Stimulated activated CD4-positive, alpha-beta T cell treated with anti-CD3 and anti-CD28 coated beads, Interleukin-12 subunit alpha, Interleukin-12 subunit beta, amount 100 ng/mL, for 4 hours (primary cell): ENCODE measurements around the gene AFAP1.
A peak's percentile ranks its signal among the peaks of the same experiment; 100 is the strongest.

Experiments
- DNase-seq: peaks from one replicate; pipeline ENCODE4 v3.0.0-alpha.2; 2020

The AFAP1 gene

DNA sequence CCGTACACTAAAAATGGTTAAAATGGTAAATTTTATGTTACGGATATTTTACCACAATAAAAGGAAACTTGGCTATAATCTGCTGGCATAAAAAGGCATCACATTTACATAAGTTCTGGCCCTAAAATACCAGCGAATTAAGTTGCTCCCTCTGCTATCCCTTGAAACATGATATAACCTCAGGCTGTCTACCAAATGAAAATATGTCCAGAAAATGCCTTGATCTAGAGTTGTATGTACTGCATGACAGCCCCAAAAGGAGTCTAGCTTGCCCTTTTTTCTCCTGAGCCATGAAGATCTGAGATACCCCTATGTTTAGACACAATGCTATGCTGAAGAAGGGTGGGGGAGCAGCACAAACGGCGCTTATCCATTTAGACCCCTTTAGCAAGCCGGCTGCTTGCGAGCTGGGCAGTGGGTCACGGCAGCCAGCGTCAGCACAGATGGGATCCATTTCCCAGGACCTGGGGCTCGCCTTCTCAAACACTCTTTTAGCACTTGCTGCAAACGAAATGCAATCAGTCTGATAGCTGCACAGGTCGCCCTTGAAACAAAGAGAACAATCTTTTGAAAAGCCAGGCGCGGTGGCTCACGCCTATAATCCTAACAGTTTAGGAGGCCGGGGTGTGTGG lies 77.0 kb downstream of the AFAP1 start:
- DNase-seq: no peak

- no peak for DNase-seq
These were observed 78.2 kb downstream of the AFAP1 start for GRCh38 chr4:7861440-7861881.

DNA sequence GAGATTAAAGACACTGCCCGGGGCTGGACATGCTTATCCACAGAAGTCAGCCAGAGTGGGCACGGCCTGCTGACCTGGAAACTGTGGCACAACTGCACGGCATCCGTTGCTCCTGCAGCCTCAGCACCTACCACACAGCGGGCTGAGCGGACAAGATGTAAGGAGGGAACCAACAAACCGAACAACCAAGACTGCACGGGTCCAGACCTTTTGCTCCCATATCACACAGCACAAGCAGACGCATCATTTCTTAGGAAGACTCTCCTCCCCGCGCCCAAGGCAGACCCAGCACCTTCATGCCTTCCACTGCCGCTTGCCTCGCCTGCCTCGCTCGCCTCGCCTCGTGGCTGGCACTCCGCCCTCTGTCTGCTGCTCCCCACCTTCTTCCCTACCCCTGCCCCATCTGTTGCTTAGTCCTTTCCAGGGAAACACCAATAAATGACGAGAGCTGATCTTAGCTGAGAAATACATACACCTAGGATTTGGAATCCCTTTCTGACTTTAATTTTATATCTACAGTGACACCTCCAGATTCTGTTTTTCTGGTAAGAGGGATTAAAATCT lies 79.0 kb downstream of the AFAP1 start:
- no peak for DNase-seq

- DNase-seq: no peak
These were observed 80.3 kb downstream of the AFAP1 start for GRCh38 chr4:7859326-7859725.

GRCh38 chr4:7858498-7858897 lies 81.2 kb downstream of the AFAP1 start:
- no peak for DNase-seq

DNA sequence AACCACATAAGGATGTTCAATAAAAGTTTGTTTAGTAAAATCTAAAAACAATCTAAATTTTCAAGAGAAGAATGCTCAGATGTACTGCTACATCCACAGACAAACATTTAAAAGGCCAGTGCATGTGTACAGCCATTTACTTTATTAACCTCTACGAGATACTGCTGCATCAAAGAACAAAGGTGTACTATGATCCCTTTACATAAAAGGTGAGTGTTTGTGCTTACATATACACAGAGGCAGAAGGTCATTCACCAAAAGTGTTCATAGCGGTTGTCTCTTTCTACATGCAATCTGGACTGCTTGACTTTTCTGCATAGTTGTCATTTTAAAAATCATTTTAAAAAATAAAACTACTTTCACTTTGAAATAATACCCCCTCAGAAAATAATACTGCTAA lies 81.7 kb downstream of the AFAP1 start:
- DNase-seq: no peak

GRCh38 chr4:7857238-7857701 lies 82.4 kb downstream of the AFAP1 start:
- no peak for DNase-seq

GRCh38 chr4:7855731-7856130 lies 83.9 kb downstream of the AFAP1 start:
- no peak for DNase-seq

DNA sequence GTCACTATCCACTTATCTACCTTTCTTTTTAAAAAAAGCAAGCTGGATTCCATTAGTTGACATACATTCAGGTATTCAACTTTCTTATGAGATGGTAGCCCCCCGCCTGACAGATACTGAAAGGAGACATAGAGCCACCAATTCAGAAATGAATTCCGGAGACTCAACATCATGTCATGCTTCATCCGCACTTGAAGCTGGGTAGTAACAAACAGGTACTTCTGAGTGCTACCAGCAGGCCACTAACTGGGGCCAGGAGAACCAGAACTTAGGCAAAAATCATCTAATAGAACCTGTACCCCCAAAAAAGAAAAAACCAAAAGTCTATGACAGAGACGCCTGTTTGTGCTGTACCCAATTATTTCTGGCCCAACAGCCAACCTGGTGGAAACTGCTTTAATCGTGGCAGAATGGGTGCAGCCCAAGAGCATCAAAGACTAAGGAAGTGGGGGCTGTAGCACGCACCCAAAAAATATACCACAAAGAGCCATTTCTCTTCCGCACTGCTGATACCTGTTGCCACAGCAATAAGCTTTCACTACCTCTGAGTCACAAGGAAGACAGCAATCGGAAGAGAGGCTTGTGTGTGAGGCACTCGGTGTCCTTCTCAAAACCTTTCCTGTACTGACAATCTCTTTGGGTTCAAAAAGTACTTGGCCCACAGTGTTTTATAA lies 84.8 kb downstream of the AFAP1 start:
- peak; percentile 36 for DNase-seq

DNA sequence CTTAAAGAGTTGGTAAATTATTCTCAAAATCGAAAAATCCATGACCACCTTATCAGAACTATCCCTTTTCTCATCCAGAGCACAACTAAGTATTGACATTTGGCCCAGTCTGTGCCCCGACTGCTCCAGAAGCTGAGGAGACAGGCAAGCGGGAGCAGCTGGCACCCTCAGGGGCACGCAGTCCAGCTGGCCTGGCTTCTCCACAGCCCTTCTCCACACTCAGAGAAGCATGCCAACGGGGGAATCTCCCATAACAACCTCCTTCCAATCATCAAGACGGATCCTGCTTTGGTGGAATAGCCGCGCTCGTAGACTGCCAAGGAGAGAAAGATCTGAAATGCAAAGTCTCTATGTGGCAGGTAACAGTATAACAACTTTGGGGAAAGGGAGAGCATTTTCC lies 85.4 kb downstream of the AFAP1 start:
- DNase-seq: no peak

GRCh38 chr4:7853271-7853670 lies 86.4 kb downstream of the AFAP1 start:
- no peak for DNase-seq

- DNase-seq: no peak
These were observed 87.0 kb downstream of the AFAP1 start for GRCh38 chr4:7852568-7853185.

- DNase-seq: no peak
These were observed 89.2 kb downstream of the AFAP1 start for GRCh38 chr4:7850489-7850888.

GRCh38 chr4:7847206-7847605 lies 92.5 kb downstream of the AFAP1 start:
- no peak for DNase-seq

- no peak for DNase-seq
These were observed 94.0 kb downstream of the AFAP1 start for GRCh38 chr4:7845493-7846128.

DNA sequence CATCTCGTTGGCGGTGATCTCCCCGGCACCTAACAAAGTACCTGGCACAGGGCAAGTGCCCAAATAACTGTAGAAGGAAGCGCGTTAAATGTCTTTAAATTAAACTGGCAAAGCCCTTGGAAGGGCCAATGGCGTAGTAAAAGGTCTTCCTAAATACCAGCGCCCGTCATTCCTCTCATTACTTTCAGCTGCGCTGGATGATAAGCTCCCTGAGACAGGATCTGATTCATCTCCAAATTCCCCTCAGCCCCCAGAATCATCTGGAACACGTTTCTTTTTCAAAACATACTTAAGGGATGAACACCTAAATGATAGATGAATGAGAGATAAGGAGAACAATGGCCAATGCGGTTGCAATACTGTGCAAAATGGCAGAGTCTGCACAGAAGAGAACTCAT lies 95.1 kb downstream of the AFAP1 start:
- DNase-seq: no peak

DNA sequence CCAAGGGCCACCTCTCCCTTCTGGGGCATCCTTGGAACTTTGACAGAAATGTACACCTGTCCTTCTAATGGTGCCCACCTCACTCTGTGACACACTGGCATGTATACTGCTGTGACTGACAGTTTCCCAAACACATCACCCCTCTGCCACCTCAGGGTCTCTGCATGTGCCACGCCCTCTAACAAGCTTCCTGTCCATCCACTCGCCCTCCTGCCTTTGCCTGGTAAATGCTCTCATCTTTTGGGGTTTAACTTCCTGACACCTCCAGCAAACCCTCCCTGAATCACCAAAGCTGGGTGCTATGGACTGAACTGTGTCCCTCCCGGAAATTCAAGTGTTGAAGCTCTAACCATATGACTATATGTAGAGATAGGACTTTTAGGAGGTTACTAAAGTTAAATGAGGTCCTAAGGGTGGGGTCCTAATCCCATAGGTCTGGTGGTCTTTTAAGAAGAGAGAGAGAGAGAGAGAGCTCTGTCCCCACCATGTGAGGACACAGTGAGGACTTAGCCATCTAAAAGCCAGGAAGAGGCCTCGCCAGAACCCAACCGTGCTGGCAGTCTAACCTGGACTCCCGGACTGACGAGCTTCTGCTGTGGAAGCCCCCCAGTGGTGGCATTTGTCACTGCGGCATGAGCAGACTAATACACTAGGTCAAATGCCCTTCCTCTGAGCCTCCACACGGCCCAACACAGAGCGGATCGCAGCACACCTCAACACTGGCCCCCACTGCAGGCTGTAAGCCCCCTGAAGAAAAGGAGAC lies 95.6 kb downstream of the AFAP1 start:
- peak; percentile 74 for DNase-seq

- no peak for DNase-seq
These were observed 97.0 kb downstream of the AFAP1 start for GRCh38 chr4:7842384-7843279.

DNA sequence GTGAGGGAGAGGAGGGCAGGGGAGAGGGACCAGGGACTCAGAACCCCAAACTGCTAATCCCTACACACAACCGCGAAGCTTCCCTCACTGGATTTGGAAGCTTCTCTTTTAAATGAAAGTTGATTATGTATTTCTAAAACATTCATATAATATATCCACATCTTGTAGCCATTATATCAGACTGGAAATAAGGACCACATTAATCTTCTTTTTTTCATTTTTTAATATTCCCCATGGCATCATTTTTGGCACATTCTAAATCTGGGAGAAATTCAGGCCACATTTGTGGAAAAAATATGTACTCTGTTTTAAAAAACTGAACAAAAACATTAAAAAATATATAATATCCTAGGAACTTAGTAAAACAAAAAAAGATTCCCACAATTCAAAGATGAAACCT lies 97.8 kb downstream of the AFAP1 start:
- DNase-seq: no peak

- no peak for DNase-seq
These were observed 98.6 kb downstream of the AFAP1 start for GRCh38 chr4:7841071-7841470.

DNA sequence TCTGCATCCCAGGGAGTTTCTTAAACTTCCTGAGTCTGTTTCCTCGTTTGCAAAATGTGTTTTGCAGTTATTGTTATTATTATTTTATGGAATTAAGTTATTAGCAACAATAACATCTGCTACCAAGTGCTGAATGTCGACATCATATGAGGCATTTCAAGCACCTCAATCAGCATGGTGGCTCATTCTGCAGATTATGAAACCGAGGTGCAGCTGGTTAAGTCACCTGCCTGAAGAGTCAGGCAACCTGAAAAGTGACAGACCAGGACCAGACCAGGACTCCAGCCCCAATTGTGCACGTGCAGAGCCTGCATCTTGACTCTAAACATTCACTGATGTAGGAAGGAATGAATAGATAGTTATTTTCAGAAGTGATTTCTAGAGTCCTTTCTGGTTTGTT lies 99.8 kb downstream of the AFAP1 start:
- DNase-seq: no peak
